GM12872 (cell line): ENCODE data around the gene NCAM1.

ENCODE experiments used
- CTCF ChIP-seq: IDR thresholded peaks from 3 replicates; pipeline ENCODE4 v1.5.1; 2011; ENCODE audit warnings: low read depth, mild to moderate bottlenecking, low read length, moderate library complexity; ENCODE audit not compliant: insufficient read depth

The NCAM1 gene

GRCh38 chr11:113243696-113244095 is 282.5 kb downstream of the NCAM1 start:
- TF ChIP-seq CTCF, result no peak

GRCh38 chr11:113245216-113245615 is 284.0 kb downstream of the NCAM1 start:
- no peak for TF ChIP-seq CTCF

- no peak for TF ChIP-seq CTCF
Measured at GRCh38 chr11:113247221-113247620, 286.0 kb downstream of the NCAM1 start.

- TF ChIP-seq CTCF, result no peak
Measured at GRCh38 chr11:113247966-113248365, 286.7 kb downstream of the NCAM1 start.

GRCh38 chr11:113248702-113249490 is 287.7 kb downstream of the NCAM1 start:
- TF ChIP-seq CTCF, result no peak

GRCh38 chr11:113249491-113249763 is 288.2 kb downstream of the NCAM1 start:
- no peak; the same call in 2 of the 3 replicates for TF ChIP-seq CTCF

- no peak for TF ChIP-seq CTCF
Measured at GRCh38 chr11:113249786-113250185, 288.6 kb downstream of the NCAM1 start.
